H1 (cell line): ENCODE results near the gene SLC24A5.

Source experiments
- EZH2 ChIP-seq: fragments of 200-600 bp; sonication (generic); IDR thresholded peaks from 2 replicates; pipeline ENCODE4 v1.7.1; 2012; ENCODE audit warnings: low read depth, mild to moderate bottlenecking, moderate library complexity, low read length, inconsistent platforms; ENCODE audit not compliant: severe bottlenecking
- SP1 ChIP-seq: IDR thresholded peaks from 2 replicates; pipeline ENCODE4 v1.6.1; 2011; ENCODE audit warnings: low read depth, low read length
- TF ChIP-seq, protein P1 (sequence below), 3 experiments: IDR thresholded peaks; 1 replicate in 2 of 3; 2 replicates in 1 of 3; pipeline versions ENCODE4 v1.5.1 to v1.6.1; 2011; ENCODE audit warnings: low read length in 3 of 3, mild to moderate bottlenecking in 3 of 3, inconsistent platforms in 2 of 3, low read depth in 1 of 3, moderate library complexity in 1 of 3; ENCODE audit not compliant: insufficient read depth in 1 of 3; ENCODE audit errors: control extremely low read depth in 1 of 3

DNA sequence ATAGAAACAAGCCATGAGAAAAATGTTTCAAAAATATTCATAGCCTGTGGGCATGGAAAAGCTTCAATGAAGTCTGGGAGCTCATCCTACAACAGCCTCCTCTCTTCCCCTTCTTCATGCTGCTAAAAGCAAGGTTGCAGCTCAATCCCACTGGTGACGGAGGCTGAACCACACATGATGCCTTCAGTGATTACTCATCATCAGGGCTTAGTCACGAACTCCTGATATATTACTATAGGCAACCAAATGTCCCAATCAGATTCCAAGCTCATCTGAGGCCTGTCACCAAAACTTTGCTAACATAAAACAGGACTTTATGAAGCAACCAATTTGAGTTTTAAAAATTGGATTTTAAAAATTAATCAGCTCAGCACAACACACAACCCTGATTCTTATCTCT lies 24.0 kb upstream of the SLC24A5 start:
- TF ChIP-seq EZH2: no peak
- no peak for TF ChIP-seq SP1
- TF ChIP-seq, protein P1, sequence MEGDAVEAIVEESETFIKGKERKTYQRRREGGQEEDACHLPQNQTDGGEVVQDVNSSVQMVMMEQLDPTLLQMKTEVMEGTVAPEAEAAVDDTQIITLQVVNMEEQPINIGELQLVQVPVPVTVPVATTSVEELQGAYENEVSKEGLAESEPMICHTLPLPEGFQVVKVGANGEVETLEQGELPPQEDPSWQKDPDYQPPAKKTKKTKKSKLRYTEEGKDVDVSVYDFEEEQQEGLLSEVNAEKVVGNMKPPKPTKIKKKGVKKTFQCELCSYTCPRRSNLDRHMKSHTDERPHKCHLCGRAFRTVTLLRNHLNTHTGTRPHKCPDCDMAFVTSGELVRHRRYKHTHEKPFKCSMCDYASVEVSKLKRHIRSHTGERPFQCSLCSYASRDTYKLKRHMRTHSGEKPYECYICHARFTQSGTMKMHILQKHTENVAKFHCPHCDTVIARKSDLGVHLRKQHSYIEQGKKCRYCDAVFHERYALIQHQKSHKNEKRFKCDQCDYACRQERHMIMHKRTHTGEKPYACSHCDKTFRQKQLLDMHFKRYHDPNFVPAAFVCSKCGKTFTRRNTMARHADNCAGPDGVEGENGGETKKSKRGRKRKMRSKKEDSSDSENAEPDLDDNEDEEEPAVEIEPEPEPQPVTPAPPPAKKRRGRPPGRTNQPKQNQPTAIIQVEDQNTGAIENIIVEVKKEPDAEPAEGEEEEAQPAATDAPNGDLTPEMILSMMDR (IDR thresholded peaks at IDR 0.05; ENCODE audit: control extremely low read depth in 1 of 3, insufficient read depth in 1 of 3, low read depth in 1 of 3, low read length in 3 of 3): no peak
